Naive B cell (primary cell): ENCODE measurements around the gene ANKH. TPM values are rescaled to one million over a fixed set of nuclear protein-coding genes. Genes with fewer than 3 reads are reported as not detected.

ENCODE experiments used
- ATAC-seq, 2 donors: fragments of 150-1000 bp; cut with Tn5 transposase; 2 replicates each; pipeline ENCODE4 v1.10.0; 2021; ENCODE audit warnings: low read depth in 2 of 2, mild to moderate bottlenecking in 2 of 2, moderate library complexity in 2 of 2
- DNase-seq: peaks from one replicate; pipeline ENCODE4 v3.0.0; 2022
- H3K27ac Mint-ChIP-seq, 6 donors: one replicate each; pipeline ENCODE4 v1.8.0; 2020 to 2022; ENCODE audit warnings: mild to moderate bottlenecking in 6 of 6, mixed read lengths in 6 of 6, moderate library complexity in 5 of 6, inconsistent platforms in 2 of 6
- H3K27me3 Mint-ChIP-seq, 3 donors: one replicate each; pipeline ENCODE4 v1.8.0; 2021 to 2022; ENCODE audit warnings: mixed read lengths in 3 of 3, mild to moderate bottlenecking in 1 of 3
- H3K36me3 Mint-ChIP-seq, 2 donors: one replicate each; pipeline ENCODE4 v1.8.0; 2020 to 2022; ENCODE audit warnings: mixed read lengths in 2 of 2, inconsistent platforms in 1 of 2, mild to moderate bottlenecking in 1 of 2
- H3K4me1 Mint-ChIP-seq, 3 donors: one replicate each; pipeline ENCODE4 v1.8.0; 2020 to 2022; ENCODE audit warnings: mixed read lengths in 3 of 3, inconsistent platforms in 1 of 3, mild to moderate bottlenecking in 1 of 3, moderate library complexity in 1 of 3
- H3K4me3 Mint-ChIP-seq, 8 donors: one replicate each; pipeline ENCODE4 v1.8.0; 2020 to 2022; ENCODE audit warnings: mild to moderate bottlenecking in 8 of 8, mixed read lengths in 8 of 8, moderate library complexity in 8 of 8, inconsistent platforms in 2 of 8
- H3K9me3 Mint-ChIP-seq, 7 donors: one replicate each; pipeline ENCODE4 v1.8.0; 2020 to 2022; ENCODE audit warnings: mixed read lengths in 7 of 7, mild to moderate bottlenecking in 5 of 7, inconsistent platforms in 2 of 7, moderate library complexity in 1 of 7
- polyA plus RNA-seq, 6 donors: library from polyadenylated mRNA; unstranded; fragments of 300-500 nt; fragmentation: Illumina TruSeq; gene quantifications; one replicate each; pipeline ENCODE4 v1.2.3, GENCODE V29; 2021; ENCODE audit warnings: low read depth in 6 of 6

The ANKH gene
- polyA plus RNA-seq, 6 donors from 2014 or later, result 7.4 to 14.7 (median 11.8) TPM

GRCh38 chr5:14720236-14720923, 151.2 kb downstream of the ANKH start:
- Mint-ChIP-seq H3K36me3 (peaks cover 7 to 8% of the 10 kb centered on the region in 2 donors), H3K4me1 (peaks cover 0 to 9% (median 7%) of the 10 kb centered on the region in 3 donors), H3K27ac (no peak overlapping the region), H3K27me3 (no peaks in the 10 kb centered on the region), H3K4me3 (no peak overlapping the region), H3K9me3 (no peaks in the 10 kb centered on the region)
- DNase-seq (no peak), ATAC-seq (no peak)

- no peaks in the 10 kb centered on the region for H3K27me3 Mint-ChIP-seq
- no peak for DNase-seq
- peaks cover 0 to 7% (median 2%) of the 10 kb centered on the region in 3 donors for H3K4me1 Mint-ChIP-seq
- peak overlapping the region in 4 of 6 donors; percentile 7 to 90 (median 60) for H3K27ac Mint-ChIP-seq
- no peaks in the 10 kb centered on the region for H3K9me3 Mint-ChIP-seq
- peaks cover 7 to 12% of the 10 kb centered on the region in 2 donors for H3K36me3 Mint-ChIP-seq
- peak overlapping the region in 1 of 8 donors; percentile 5 for H3K4me3 Mint-ChIP-seq
- no peak for ATAC-seq
Observed at GRCh38 chr5:14718778-14719177, 152.8 kb downstream of the ANKH start.

GRCh38 chr5:14716755-14717752, 154.5 kb downstream of the ANKH start:
- no peaks in the 10 kb centered on the region for H3K9me3 Mint-ChIP-seq
- peaks cover 0 to 10% (median 5%) of the 10 kb centered on the region in 3 donors for H3K4me1 Mint-ChIP-seq
- DNase-seq, result no peak
- ATAC-seq, result no peak
- H3K36me3 Mint-ChIP-seq, result peaks cover 8 to 18% of the 10 kb centered on the region in 2 donors
- H3K27ac Mint-ChIP-seq, result peak overlapping the region in 4 of 6 donors; percentile 14 to 68 (median 26)
- H3K27me3 Mint-ChIP-seq, result no peaks in the 10 kb centered on the region
- H3K4me3 Mint-ChIP-seq, result no peak overlapping the region

- ATAC-seq (no peak), DNase-seq (no peak)
- Mint-ChIP-seq H3K4me3 (no peak overlapping the region), H3K36me3 (peaks cover 20 to 29% of the 10 kb centered on the region in 2 donors), H3K4me1 (peaks cover 0 to 15% (median 8%) of the 10 kb centered on the region in 3 donors), H3K27me3 (no peaks in the 10 kb centered on the region), H3K27ac (peak overlapping the region in 2 of 6 donors; percentile 19 to 47), H3K9me3 (no peaks in the 10 kb centered on the region)
Observed at GRCh38 chr5:14715481-14715880, 156.1 kb downstream of the ANKH start.

GRCh38 chr5:14714706-14715105, 156.9 kb downstream of the ANKH start:
- DNase-seq (no peak), ATAC-seq (no peak)
- no peak overlapping the region for H3K4me3 Mint-ChIP-seq
- peaks cover 0 to 15% (median 8%) of the 10 kb centered on the region in 3 donors for H3K4me1 Mint-ChIP-seq
- H3K27ac Mint-ChIP-seq, result peak overlapping the region in 2 of 6 donors; percentile 81 to 86
- H3K27me3 Mint-ChIP-seq, result no peaks in the 10 kb centered on the region
- no peaks in the 10 kb centered on the region for H3K9me3 Mint-ChIP-seq
- H3K36me3 Mint-ChIP-seq, result peaks cover 27 to 33% of the 10 kb centered on the region in 2 donors

GRCh38 chr5:14713476-14714390, 157.8 kb downstream of the ANKH start:
- H3K27me3 Mint-ChIP-seq, result no peaks in the 10 kb centered on the region
- H3K4me1 Mint-ChIP-seq, result peaks cover 0 to 13% (median 7%) of the 10 kb centered on the region in 3 donors
- H3K9me3 Mint-ChIP-seq, result no peaks in the 10 kb centered on the region
- DNase-seq, result no peak
- peaks cover 27 to 33% of the 10 kb centered on the region in 2 donors for H3K36me3 Mint-ChIP-seq
- ATAC-seq, result no peak
- no peak overlapping the region for H3K4me3 Mint-ChIP-seq
- H3K27ac Mint-ChIP-seq, result peak overlapping the region in 2 of 6 donors; percentile 31 to 62

GRCh38 chr5:14712666-14713065, 158.9 kb downstream of the ANKH start:
- Mint-ChIP-seq H3K27me3 (no peaks in the 10 kb centered on the region), H3K36me3 (peaks cover 27 to 33% of the 10 kb centered on the region in 2 donors), H3K4me3 (no peak overlapping the region), H3K9me3 (no peaks in the 10 kb centered on the region), H3K27ac (peak overlapping the region in 2 of 6 donors; percentile 9 to 20), H3K4me1 (peaks cover 0 to 11% (median 11%) of the 10 kb centered on the region in 3 donors)
- DNase-seq (no peak), ATAC-seq (no peak)

GRCh38 chr5:14712131-14712530, 159.4 kb downstream of the ANKH start:
- Mint-ChIP-seq H3K4me1 (peaks cover 0 to 13% (median 11%) of the 10 kb centered on the region in 3 donors), H3K27me3 (no peaks in the 10 kb centered on the region), H3K9me3 (no peaks in the 10 kb centered on the region), H3K4me3 (no peak overlapping the region), H3K27ac (peak overlapping the region in 5 of 6 donors; percentile 9 to 88 (median 31)), H3K36me3 (peaks cover 28% of the 10 kb centered on the region in 2 donors)
- ATAC-seq (no peak), DNase-seq (no peak)

- no peak overlapping the region for H3K4me3 Mint-ChIP-seq
- H3K27me3 Mint-ChIP-seq, result no peaks in the 10 kb centered on the region
- peaks cover 11 to 30% (median 14%) of the 10 kb centered on the region in 3 donors for H3K4me1 Mint-ChIP-seq
- H3K36me3 Mint-ChIP-seq, result peaks cover 30 to 31% of the 10 kb centered on the region in 2 donors
- H3K9me3 Mint-ChIP-seq, result no peaks in the 10 kb centered on the region
- H3K27ac Mint-ChIP-seq, result peak overlapping the region in 5 of 6 donors; percentile 18 to 76 (median 47)
- no peak for DNase-seq
- no peak for ATAC-seq
Observed at GRCh38 chr5:14710313-14710994, 161.1 kb downstream of the ANKH start.

GRCh38 chr5:14708551-14708950, 163.0 kb downstream of the ANKH start:
- Mint-ChIP-seq H3K27me3 (no peaks in the 10 kb centered on the region), H3K9me3 (no peaks in the 10 kb centered on the region), H3K4me3 (no peak overlapping the region), H3K4me1 (peaks cover 12 to 33% (median 14%) of the 10 kb centered on the region in 3 donors), H3K27ac (peak overlapping the region in 4 of 6 donors; percentile 15 to 55 (median 40)), H3K36me3 (peaks cover 24 to 30% of the 10 kb centered on the region in 2 donors)
- DNase-seq (no peak), ATAC-seq (no peak)

- H3K4me1 Mint-ChIP-seq, result peaks cover 14 to 33% (median 16%) of the 10 kb centered on the region in 3 donors
- no peaks in the 10 kb centered on the region for H3K9me3 Mint-ChIP-seq
- no peak for ATAC-seq
- peak overlapping the region in 5 of 6 donors; percentile 29 to 96 (median 55) for H3K27ac Mint-ChIP-seq
- peaks cover 23 to 30% of the 10 kb centered on the region in 2 donors for H3K36me3 Mint-ChIP-seq
- no peak for DNase-seq
- no peaks in the 10 kb centered on the region for H3K27me3 Mint-ChIP-seq
- H3K4me3 Mint-ChIP-seq, result no peak overlapping the region
Observed at GRCh38 chr5:14707811-14708390, 163.7 kb downstream of the ANKH start.

- ATAC-seq (peak; percentile 37 to 74), DNase-seq (peak; percentile 21)
- peak overlapping the region in 3 of 8 donors; percentile 23 to 65 (median 37) for H3K4me3 Mint-ChIP-seq
- H3K27ac Mint-ChIP-seq, result peak overlapping the region; percentile 5 to 96 (median 92)
- H3K9me3 Mint-ChIP-seq, result no peaks in the 10 kb centered on the region
- H3K36me3 Mint-ChIP-seq, result peaks cover 16 to 24% of the 10 kb centered on the region in 2 donors
- H3K4me1 Mint-ChIP-seq, result peaks cover 12 to 28% (median 19%) of the 10 kb centered on the region in 3 donors
- no peaks in the 10 kb centered on the region for H3K27me3 Mint-ChIP-seq
Observed at GRCh38 chr5:14706615-14707021, 165.0 kb downstream of the ANKH start.
